HUES64 (cell line): ENCODE results near the gene SCAMP4.

Experiments used
- H3K27ac ChIP-seq: 2 replicates; pipeline ENCODE4 v1.7.0; 2013; ENCODE audit warnings: low read depth, low read length, inconsistent platforms
- H3K27me3 ChIP-seq: 2 replicates; pipeline ENCODE4 v1.6.1; 2013; ENCODE audit warnings: mild to moderate bottlenecking, low read length; ENCODE audit not compliant: insufficient read depth
- H3K36me3 ChIP-seq: 2 replicates; pipeline ENCODE4 v1.6.1; 2013; ENCODE audit warnings: mild to moderate bottlenecking, low read length; ENCODE audit not compliant: insufficient read depth
- H3K4me1 ChIP-seq: 2 replicates; pipeline ENCODE4 v1.6.1; 2013; ENCODE audit warnings: mild to moderate bottlenecking, low read length, moderate library complexity; ENCODE audit not compliant: insufficient read depth
- H3K4me3 ChIP-seq: 2 replicates; pipeline ENCODE4 v1.5.1; 2013; ENCODE audit warnings: mild to moderate bottlenecking, low read length, moderate library complexity
- H3K9ac ChIP-seq: 2 replicates; pipeline ENCODE4 v1.6.1; 2013; ENCODE audit warnings: mild to moderate bottlenecking, low read depth, low read length
- H3K9me3 ChIP-seq: 2 replicates; pipeline ENCODE4 v1.6.1; 2013; ENCODE audit warnings: low read depth, low read length; ENCODE audit not compliant: insufficient read depth
- WGBS: fragments of 150-250, 120-280 bp; methylation state at CpG from one replicate; pipeline ENCODE4 v1.1.7; 2013; ENCODE audit warnings: missing lambda C conversion rate; 5-methylcytosine and 5-hydroxymethylcytosine counted together

Gene SCAMP4

GRCh38 chr19:1969176-1970002, 64.2 kb downstream of the SCAMP4 start:
- no peak overlapping the region for H3K9ac ChIP-seq
- WGBS, result 96% methylated on average over 49 of the region's 49 CpGs
- no peaks in the 10 kb centered on the region for H3K4me1 ChIP-seq
- H3K27me3 ChIP-seq, result no peaks in the 10 kb centered on the region
- no peak overlapping the region for H3K4me3 ChIP-seq
- no peaks in the 10 kb centered on the region for H3K9me3 ChIP-seq
- no peak overlapping the region for H3K27ac ChIP-seq
- peaks cover 27% of the 10 kb centered on the region for H3K36me3 ChIP-seq

GRCh38 chr19:1970003-1970805, 65.0 kb downstream of the SCAMP4 start:
- no peak overlapping the region for H3K9ac ChIP-seq
- H3K36me3 ChIP-seq, result peaks cover 34% of the 10 kb centered on the region
- WGBS, result 95% methylated on average over 38 of the region's 38 CpGs
- H3K4me3 ChIP-seq, result no peak overlapping the region
- H3K9me3 ChIP-seq, result no peaks in the 10 kb centered on the region
- H3K27me3 ChIP-seq, result no peaks in the 10 kb centered on the region
- no peak overlapping the region for H3K27ac ChIP-seq
- no peaks in the 10 kb centered on the region for H3K4me1 ChIP-seq

DNA sequence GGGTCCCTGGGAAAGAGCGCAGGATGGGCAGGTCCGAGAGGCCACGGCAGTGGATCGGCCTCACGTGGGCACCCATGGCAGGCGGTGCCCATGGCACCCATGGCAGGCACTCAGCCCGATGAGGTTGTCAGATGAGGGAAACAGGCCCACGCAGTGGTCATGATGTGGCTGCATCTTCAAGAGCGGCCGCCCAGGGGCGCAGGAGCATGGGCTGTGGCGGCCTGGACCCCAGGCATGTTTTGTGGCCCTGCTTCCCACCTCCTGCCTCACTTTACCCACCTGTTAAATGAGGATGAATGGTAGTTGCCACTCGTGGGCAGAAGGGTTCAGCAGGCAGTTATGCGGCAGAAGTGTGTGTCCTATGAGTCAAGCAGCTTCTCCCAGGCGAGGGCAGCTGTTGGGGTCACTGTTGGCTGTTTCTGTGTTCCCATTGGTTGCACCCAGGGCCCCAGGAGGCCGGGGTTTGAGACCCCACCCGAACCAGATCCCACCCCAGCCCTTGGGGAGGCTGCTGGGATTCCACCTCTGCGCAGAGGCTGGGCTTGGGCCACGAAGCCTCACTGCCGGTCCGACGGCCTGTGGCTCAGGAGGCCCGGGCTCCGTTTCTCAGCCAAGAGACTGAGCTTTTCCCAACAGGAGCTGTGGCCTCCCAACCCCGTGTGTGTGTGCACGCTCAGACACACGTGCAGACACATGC, 65.8 kb downstream of the SCAMP4 start:
- no peak overlapping the region for H3K9ac ChIP-seq
- no peaks in the 10 kb centered on the region for H3K27me3 ChIP-seq
- H3K36me3 ChIP-seq, result peaks cover 41% of the 10 kb centered on the region
- H3K27ac ChIP-seq, result no peak overlapping the region
- H3K4me3 ChIP-seq, result no peak overlapping the region
- no peaks in the 10 kb centered on the region for H3K4me1 ChIP-seq
- WGBS, result 96% methylated on average over 27 of the region's 27 CpGs
- H3K9me3 ChIP-seq, result no peaks in the 10 kb centered on the region

GRCh38 chr19:1974381-1975161, 69.4 kb downstream of the SCAMP4 start:
- no peak overlapping the region; the same call in 1 of the 2 replicates for H3K9ac ChIP-seq
- H3K27me3 ChIP-seq, result no peaks in the 10 kb centered on the region
- no peak overlapping the region for H3K4me3 ChIP-seq
- H3K36me3 ChIP-seq, result peaks cover 49% of the 10 kb centered on the region
- no peaks in the 10 kb centered on the region for H3K4me1 ChIP-seq
- no peaks in the 10 kb centered on the region for H3K9me3 ChIP-seq
- 93% methylated on average over 28 of the region's 28 CpGs for WGBS
- H3K27ac ChIP-seq, result no peak overlapping the region

DNA sequence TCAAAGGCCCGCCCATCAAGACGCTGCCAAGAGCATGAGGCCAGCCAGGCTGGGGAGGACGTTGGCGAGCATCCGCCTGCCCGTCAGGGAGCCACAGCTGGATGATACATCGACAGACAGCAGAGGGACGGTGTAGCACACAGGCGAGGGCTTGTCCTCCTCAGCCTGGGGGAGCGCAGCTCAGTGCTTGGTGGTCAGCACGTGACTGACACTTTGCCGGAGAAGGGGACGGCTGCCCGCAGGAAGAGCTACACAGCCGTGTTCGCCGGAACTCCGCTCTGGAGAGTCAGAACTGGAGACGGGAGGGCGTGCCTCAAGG, 69.9 kb downstream of the SCAMP4 start:
- Histone ChIP-seq H3K27me3 (no peaks in the 10 kb centered on the region), H3K9ac (no peak overlapping the region), H3K4me1 (no peaks in the 10 kb centered on the region), H3K27ac (no peak overlapping the region), H3K36me3 (peaks cover 48% of the 10 kb centered on the region), H3K4me3 (no peak overlapping the region), H3K9me3 (no peaks in the 10 kb centered on the region)
- WGBS, result 93% methylated on average over 20 of the region's 20 CpGs
